ENCODE measurements around the gene TMEM52B. TPM values are rescaled to one million over a fixed set of nuclear protein-coding genes. Genes with fewer than 3 reads are reported as not detected.

TMEM52B gene
- total and polyA plus RNA-seq, 2 donors from 2014 or later = 25.7 to 292 TPM

DNA sequence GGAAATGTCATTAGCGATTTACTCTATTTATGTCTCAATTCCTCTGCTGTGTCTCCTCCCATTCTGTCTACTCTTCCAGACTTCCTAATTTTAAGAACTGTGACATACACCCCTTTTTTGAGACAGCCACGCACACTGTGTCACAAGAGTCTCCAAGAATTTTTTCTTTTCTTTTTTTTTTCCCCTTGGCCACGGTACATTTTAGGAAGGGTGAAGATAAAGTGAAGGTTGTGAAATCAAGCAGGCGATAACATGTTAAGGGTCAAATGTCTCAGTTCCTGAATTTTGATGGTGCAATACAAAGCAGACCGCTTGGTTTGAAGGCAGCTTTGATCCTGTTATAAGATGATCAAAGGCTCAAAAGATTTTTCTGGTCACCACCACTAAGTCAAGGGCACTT is 11.2 kb upstream of the TMEM52B start:
- Histone ChIP-seq H3K9ac (ENCODE audit: low read length in 3 of 3) (no peak overlapping the region), H3K36me3 (ENCODE audit: control insufficient read depth in 2 of 3, insufficient read depth in 3 of 3, low read length in 3 of 3) (no peaks in the 10 kb centered on the region), H3K27ac (ENCODE audit: low read depth in 2 of 2, low read length in 2 of 2) (no peak overlapping the region), H3K9me3 (ENCODE audit: control insufficient read depth in 2 of 3, insufficient read depth in 1 of 3, low read length in 3 of 3) (no peaks in the 10 kb centered on the region), H3K4me3 (ENCODE audit: low read length in 3 of 3) (no peak overlapping the region), H3K27me3 (ENCODE audit: control insufficient read depth, insufficient read depth, low read length) (no peaks in the 10 kb centered on the region), H3K4me1 (ENCODE audit: control insufficient read depth in 2 of 3, insufficient read depth in 2 of 3, low read depth in 1 of 3, low read length in 3 of 3) (no peaks in the 10 kb centered on the region)
- intact Hi-C loops (cut with DNase I) = no loop called here
- DNase-seq (no peak), FAIRE-seq (no peak)
- TF ChIP-seq, protein P1, sequence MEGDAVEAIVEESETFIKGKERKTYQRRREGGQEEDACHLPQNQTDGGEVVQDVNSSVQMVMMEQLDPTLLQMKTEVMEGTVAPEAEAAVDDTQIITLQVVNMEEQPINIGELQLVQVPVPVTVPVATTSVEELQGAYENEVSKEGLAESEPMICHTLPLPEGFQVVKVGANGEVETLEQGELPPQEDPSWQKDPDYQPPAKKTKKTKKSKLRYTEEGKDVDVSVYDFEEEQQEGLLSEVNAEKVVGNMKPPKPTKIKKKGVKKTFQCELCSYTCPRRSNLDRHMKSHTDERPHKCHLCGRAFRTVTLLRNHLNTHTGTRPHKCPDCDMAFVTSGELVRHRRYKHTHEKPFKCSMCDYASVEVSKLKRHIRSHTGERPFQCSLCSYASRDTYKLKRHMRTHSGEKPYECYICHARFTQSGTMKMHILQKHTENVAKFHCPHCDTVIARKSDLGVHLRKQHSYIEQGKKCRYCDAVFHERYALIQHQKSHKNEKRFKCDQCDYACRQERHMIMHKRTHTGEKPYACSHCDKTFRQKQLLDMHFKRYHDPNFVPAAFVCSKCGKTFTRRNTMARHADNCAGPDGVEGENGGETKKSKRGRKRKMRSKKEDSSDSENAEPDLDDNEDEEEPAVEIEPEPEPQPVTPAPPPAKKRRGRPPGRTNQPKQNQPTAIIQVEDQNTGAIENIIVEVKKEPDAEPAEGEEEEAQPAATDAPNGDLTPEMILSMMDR (IDR thresholded peaks at IDR 0.05; ENCODE audit: borderline replicate concordance, extremely low read depth, insufficient read depth) = no peak

DNA sequence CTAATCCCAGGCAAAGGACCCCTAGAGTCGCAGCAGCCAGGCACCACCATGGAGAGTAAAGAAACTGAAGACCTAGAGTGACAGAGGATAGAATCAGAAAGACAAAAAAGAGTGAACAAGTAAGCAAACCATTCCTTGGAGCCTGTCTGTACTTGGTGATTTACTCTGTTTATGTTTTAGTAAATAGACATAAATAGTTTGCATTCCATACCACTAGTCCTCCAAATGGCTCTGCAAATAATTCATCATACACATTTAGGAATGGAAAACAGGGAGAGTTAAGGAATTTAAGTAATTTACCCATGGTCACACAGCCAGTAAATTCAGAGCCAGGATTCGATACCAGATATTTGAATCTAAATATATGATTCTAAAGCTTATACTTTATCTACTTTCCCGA is 9.7 kb upstream of the TMEM52B start:
- no peak for FAIRE-seq

DNA sequence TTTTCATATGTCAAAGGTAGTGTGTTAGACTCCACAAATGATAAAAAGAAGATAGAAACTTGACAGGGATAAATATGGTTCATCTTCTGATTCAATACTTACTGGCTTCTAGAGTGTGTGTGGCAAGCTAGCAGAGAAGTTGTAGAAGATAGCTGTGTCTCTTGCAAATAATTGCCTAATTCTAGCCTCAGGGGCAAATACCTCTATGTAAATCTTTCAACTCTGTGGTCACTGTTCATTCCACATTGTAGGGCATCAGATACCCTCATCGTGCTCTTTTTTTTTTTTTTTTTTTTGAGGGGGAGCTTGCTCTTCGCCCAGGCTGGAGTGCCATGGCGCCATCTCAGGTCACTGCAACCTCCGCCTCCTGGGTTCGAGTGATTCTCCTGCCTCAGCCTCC is 8.6 kb upstream of the TMEM52B start:
- H3K27ac ChIP-seq (ENCODE audit: low read depth in 2 of 2, low read length in 2 of 2) = no peak overlapping the region
- FAIRE-seq (no peak), DNase-seq (no peak)
- intact Hi-C loops (cut with DNase I) = no loop called here
- TF ChIP-seq, protein P1 (IDR thresholded peaks at IDR 0.05; ENCODE audit: borderline replicate concordance, extremely low read depth, insufficient read depth) = no peak
- H3K9me3 ChIP-seq (ENCODE audit: control insufficient read depth in 2 of 3, insufficient read depth in 1 of 3, low read length in 3 of 3) = no peaks in the 10 kb centered on the region
- no peak overlapping the region for H3K4me3 ChIP-seq (ENCODE audit: low read length in 3 of 3)
- H3K36me3 ChIP-seq (ENCODE audit: control insufficient read depth in 2 of 3, insufficient read depth in 3 of 3, low read length in 3 of 3) = no peaks in the 10 kb centered on the region
- H3K4me1 ChIP-seq (ENCODE audit: control insufficient read depth in 2 of 3, insufficient read depth in 2 of 3, low read depth in 1 of 3, low read length in 3 of 3) = no peaks in the 10 kb centered on the region
- H3K9ac ChIP-seq (ENCODE audit: low read length in 3 of 3) = no peak overlapping the region
- no peaks in the 10 kb centered on the region for H3K27me3 ChIP-seq (ENCODE audit: control insufficient read depth, insufficient read depth, low read length)

More for the DNA sequence above, 9.7 kb upstream of the TMEM52B start:
- Histone ChIP-seq H3K9ac (ENCODE audit: low read length in 3 of 3) (no peak overlapping the region), H3K4me1 (ENCODE audit: control insufficient read depth in 2 of 3, insufficient read depth in 2 of 3, low read depth in 1 of 3, low read length in 3 of 3) (no peaks in the 10 kb centered on the region), H3K9me3 (ENCODE audit: control insufficient read depth in 2 of 3, insufficient read depth in 1 of 3, low read length in 3 of 3) (no peaks in the 10 kb centered on the region), H3K36me3 (ENCODE audit: control insufficient read depth in 2 of 3, insufficient read depth in 3 of 3, low read length in 3 of 3) (no peaks in the 10 kb centered on the region), H3K27me3 (ENCODE audit: control insufficient read depth, insufficient read depth, low read length) (no peaks in the 10 kb centered on the region), H3K27ac (ENCODE audit: low read depth in 2 of 2, low read length in 2 of 2) (no peak overlapping the region), H3K4me3 (ENCODE audit: low read length in 3 of 3) (no peak overlapping the region)
- DNase-seq = peak in 1 of 5 donors; percentile 16
- intact Hi-C loops (cut with DNase I) = no loop called here
- TF ChIP-seq, protein P1 (IDR thresholded peaks at IDR 0.05; ENCODE audit: borderline replicate concordance, extremely low read depth, insufficient read depth) = no peak

All from kidney (tissue), 14 donors.